ENCODE results near the gene CNTNAP3B. TPM values are rescaled to one million over a fixed set of nuclear protein-coding genes. Genes with fewer than 3 reads are reported as not detected.

CNTNAP3B gene
- total RNA-seq = 3.7 and 5.8 TPM in 2 replicates

GRCh38 chr9:42129073-42129729 is at the start of gene CNTNAP3B:
TSS of gene CNTNAP3B (minus strand) at chr9:42129426. CDS start at chr9:42129094, 332 bp downstream.

Other genes starting within 250 kb of the CNTNAP3B start
- not detected in 2 replicates for gene SPATA31A6, start 54.2 kb upstream of the CNTNAP3B start, total RNA-seq

Measured in bronchus fibroblast of lung (primary cell).